ENCODE results near the gene PTH2R. TPM values are rescaled to one million over a fixed set of nuclear protein-coding genes. Genes with fewer than 3 reads are reported as not detected.
"Not testable (repeated sequence)": the region's sequence is repeated elsewhere in the genome, so short reads cannot be mapped to it uniquely, and the experiment has no call there.

Gene PTH2R
- total RNA-seq, 1 donor: 0.21 TPM

GRCh38 chr2:208535578-208535977, 129.0 kb downstream of the PTH2R start:
- H3K4me3 ChIP-seq (ENCODE audit: low read length); H3K9me3 ChIP-seq (ENCODE audit: low read depth, low read length); H3K27me3 ChIP-seq (ENCODE audit: insufficient read depth, low read length); H3K4me1 ChIP-seq (ENCODE audit: insufficient read depth, low read length): not testable (repeated sequence)

DNA sequence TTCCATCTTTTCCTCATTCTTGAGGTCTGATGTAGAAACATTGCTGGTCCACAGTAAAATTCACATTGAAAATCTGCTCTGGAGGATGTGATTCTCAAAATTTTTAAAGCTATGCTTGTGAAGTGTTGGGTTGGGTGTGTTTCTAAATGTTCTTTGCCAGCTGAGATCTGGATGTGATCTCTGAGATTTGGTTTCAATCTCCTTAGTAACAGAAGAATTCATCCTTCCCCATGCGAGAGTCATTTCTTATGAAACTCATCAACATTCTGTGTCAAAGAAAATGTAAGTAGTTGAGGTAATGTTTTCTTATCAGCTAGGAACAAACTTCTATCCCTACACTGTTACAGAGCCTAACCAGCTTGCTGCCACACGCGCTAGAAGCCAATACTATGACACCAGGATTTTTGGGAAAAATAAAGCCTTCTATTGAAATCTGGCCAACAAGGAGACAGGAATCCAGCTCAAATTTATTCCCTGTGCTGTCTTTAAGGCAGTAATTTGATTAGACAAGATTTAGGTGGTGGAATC, 134.9 kb downstream of the PTH2R start:
- Histone ChIP-seq H3K27me3 (ENCODE audit: insufficient read depth, low read length) (no peaks in the 10 kb centered on the region), H3K9me3 (ENCODE audit: low read depth, low read length) (no peaks in the 10 kb centered on the region), H3K4me3 (ENCODE audit: low read length) (no peak overlapping the region), H3K4me1 (ENCODE audit: insufficient read depth, low read length) (no peaks in the 10 kb centered on the region)

GRCh38 chr2:208541989-208542464, 135.4 kb downstream of the PTH2R start:
- no peak overlapping the region for H3K4me3 ChIP-seq (ENCODE audit: low read length)
- H3K27me3 ChIP-seq (ENCODE audit: insufficient read depth, low read length): no peaks in the 10 kb centered on the region
- no peaks in the 10 kb centered on the region for H3K4me1 ChIP-seq (ENCODE audit: insufficient read depth, low read length)
- no peaks in the 10 kb centered on the region for H3K9me3 ChIP-seq (ENCODE audit: low read depth, low read length)

GRCh38 chr2:208542465-208543041, 136.0 kb downstream of the PTH2R start:
- Histone ChIP-seq H3K27me3 (ENCODE audit: insufficient read depth, low read length) (no peaks in the 10 kb centered on the region), H3K4me1 (ENCODE audit: insufficient read depth, low read length) (no peaks in the 10 kb centered on the region), H3K9me3 (ENCODE audit: low read depth, low read length) (no peaks in the 10 kb centered on the region), H3K4me3 (ENCODE audit: low read length) (no peak overlapping the region)

Other genes starting within 250 kb of the PTH2R start
- gene CRYGA, start 243.2 kb upstream of the PTH2R start, total RNA-seq: not detected
- not detected for gene C2orf80, start 216.8 kb upstream of the PTH2R start, total RNA-seq
- gene IDH1, start 151.7 kb upstream of the PTH2R start, total RNA-seq: 6.7 TPM
- gene PIKFYVE, start 140.5 kb upstream of the PTH2R start, total RNA-seq: 59.6 TPM